GM19099 (cell line): ENCODE measurements around the gene COQ4.

Experiments
- POLR2A ChIP-seq: IDR thresholded peaks from 3 replicates; pipeline ENCODE4 v1.6.1; 2011; ENCODE audit warnings: low read depth; ENCODE audit not compliant: insufficient read length; ENCODE audit errors: extremely low read depth

The COQ4 gene

GRCh38 chr9:128322404-128323211, at the start of gene COQ4, which contains the start of gene TRUB2:
COQ4 (plus strand) TSS chr9:128322839; CDS start chr9:128322859, 20 bp downstream.
TRUB2 (minus strand) TSS chr9:128322447; CDS start chr9:128322408, 39 bp downstream.
- peak; percentile 60 for TF ChIP-seq POLR2A

GRCh38 chr9:128274245-128274644, 48.4 kb upstream of the COQ4 start:
- no peak for TF ChIP-seq POLR2A

GRCh38 chr9:128275198-128276007, 47.2 kb upstream of the COQ4 start, which contains the start of gene GOLGA2:
GOLGA2 (minus strand) TSS chr9:128276007; CDS start chr9:128275976, 31 bp downstream.
- peak; percentile 33 for TF ChIP-seq POLR2A

- peak; percentile 99 for TF ChIP-seq POLR2A
Observed at GRCh38 chr9:128276008-128276573, 46.5 kb upstream of the COQ4 start, which contains the start of gene SWI5. SWI5 (plus strand) TSS chr9:128276276.

- no peak for TF ChIP-seq POLR2A
Observed at GRCh38 chr9:128276574-128277270, 45.9 kb upstream of the COQ4 start.

- TF ChIP-seq POLR2A = no peak
Observed at GRCh38 chr9:128280084-128280622, 42.5 kb upstream of the COQ4 start.

- TF ChIP-seq POLR2A = no peak
Observed at GRCh38 chr9:128282500-128282899, 40.1 kb upstream of the COQ4 start.

GRCh38 chr9:128285033-128285784, 37.4 kb upstream of the COQ4 start:
- no peak for TF ChIP-seq POLR2A

GRCh38 chr9:128286440-128286839, 36.2 kb upstream of the COQ4 start:
- TF ChIP-seq POLR2A = no peak

- TF ChIP-seq POLR2A = no peak
Observed at GRCh38 chr9:128288273-128289004, 34.2 kb upstream of the COQ4 start.

- TF ChIP-seq POLR2A = no peak
Observed at GRCh38 chr9:128292009-128292408, 30.6 kb upstream of the COQ4 start.

GRCh38 chr9:128293091-128293490, 29.5 kb upstream of the COQ4 start:
- no peak for TF ChIP-seq POLR2A

- TF ChIP-seq POLR2A = no peak
Observed at GRCh38 chr9:128294142-128294541, 28.5 kb upstream of the COQ4 start.

GRCh38 chr9:128296340-128297220, 26.1 kb upstream of the COQ4 start:
- no peak for TF ChIP-seq POLR2A
